ENCODE data around the gene TRAPPC3. TPM values are rescaled to one million over a fixed set of nuclear protein-coding genes. Genes with fewer than 3 reads are reported as not detected.

TRAPPC3 gene
- total RNA-seq, 1 experiment from 2014 or later, result 119 TPM

- Histone ChIP-seq H3K36me3 (ENCODE audit: low read depth, low read length) (no peaks in the 10 kb centered on the region; the same call in 1 of the 2 replicates), H3K9me3 (ENCODE audit: low read length) (no peaks in the 10 kb centered on the region), H3K27ac (ENCODE audit: low read length) (no peak overlapping the region), H3K9me2 (replicated peaks; ENCODE audit: low read length) (no peaks in the 10 kb centered on the region), H3F3A (ENCODE audit: low read length, unreplicated experiment) (no peaks in the 10 kb centered on the region), H3K79me2 (ENCODE audit: low read length) (peaks cover 72% of the 10 kb centered on the region), H3K4me1 (ENCODE audit: insufficient read depth, low read length) (peaks cover 55% of the 10 kb centered on the region), H3K4me3 (ENCODE audit: low read length) (peak overlapping the region; percentile 93), H4K20me1 (ENCODE audit: low read length) (peaks cover 17% of the 10 kb centered on the region), H3K27me3 (ENCODE audit: low read length) (no peaks in the 10 kb centered on the region), H3K9ac (ENCODE audit: low read length) (peak overlapping the region; percentile 94; the same call in 1 of the 2 replicates), H3K4me2 (ENCODE audit: low read length) (peak overlapping the region; percentile 97), H2AFZ (ENCODE audit: low read length) (no peak overlapping the region)
- ChIA-PET CTCF (no interaction called here), POLR2A (ENCODE audit: unreplicated experiment) (no interaction called here)
- ATAC-seq, result no peak
- TF ChIP-seq CTCF (conservative IDR thresholded peaks at IDR 0.05; ENCODE audit: low read depth, low read length), result no peak
- BruUV-seq (replicated peaks), result TSS peak; percentile 28
- intact Hi-C loops (cut with micrococcal nuclease), result no loop called here
- DNase-seq, result no peak
Measured at GRCh38 chr1:36157973-36158826, 8.9 kb upstream of the TRAPPC3 start.

- H4K20me1 ChIP-seq (ENCODE audit: low read length), result peaks cover 17% of the 10 kb centered on the region
- no peaks in the 10 kb centered on the region for H3K9me2 ChIP-seq (replicated peaks; ENCODE audit: low read length)
- peaks cover 53% of the 10 kb centered on the region for H3K4me1 ChIP-seq (ENCODE audit: insufficient read depth, low read length)
- no TSS peak for BruUV-seq (replicated peaks)
- DNase-seq, result peak; percentile 18
- H3K27ac ChIP-seq (ENCODE audit: low read length), result no peak overlapping the region
- peak overlapping the region; percentile 94 for H3K9ac ChIP-seq (ENCODE audit: low read length)
- H3K9me3 ChIP-seq (ENCODE audit: low read length), result no peaks in the 10 kb centered on the region
- ChIA-PET POLR2A (ENCODE audit: unreplicated experiment) (no interaction called here), CTCF (no interaction called here)
- TF ChIP-seq EZH2 (IDR thresholded peaks at IDR 0.05; ENCODE audit: low read length, unreplicated experiment) (no peak), EZH2phosphoT487 (IDR thresholded peaks at IDR 0.05; ENCODE audit: borderline replicate concordance, low read length) (no peak), CTCF (conservative IDR thresholded peaks at IDR 0.05; ENCODE audit: low read depth, low read length) (no peak)
- H3K79me2 ChIP-seq (ENCODE audit: low read length), result peaks cover 63% of the 10 kb centered on the region
- H3K36me3 ChIP-seq (ENCODE audit: low read depth, low read length), result no peaks in the 10 kb centered on the region; the same call in 1 of the 2 replicates
- no peak overlapping the region for H2AFZ ChIP-seq (ENCODE audit: low read length)
- intact Hi-C loops (cut with micrococcal nuclease), result no loop called here
- peak overlapping the region; percentile 97 for H3K4me2 ChIP-seq (ENCODE audit: low read length)
- H3K4me3 ChIP-seq (ENCODE audit: low read length), result peak overlapping the region; percentile 93
- ATAC-seq, result no peak
- H3F3A ChIP-seq (ENCODE audit: low read length, unreplicated experiment), result no peaks in the 10 kb centered on the region
- H3K27me3 ChIP-seq (ENCODE audit: low read length), result no peaks in the 10 kb centered on the region
Measured at GRCh38 chr1:36157115-36157903, 8.0 kb upstream of the TRAPPC3 start.
